Effector memory CD4-positive, alpha-beta T cell (primary cell): ENCODE measurements around the gene PROKR1.

Experiments used
- DNase-seq, 3 donors: peaks; one replicate each; pipeline ENCODE4 v3.0.0-alpha.2; 2020
- H3K27ac ChIP-seq: 2 replicates; pipeline ENCODE4 v1.7.0; 2013; ENCODE audit warnings: mild to moderate bottlenecking, low read length, moderate library complexity; ENCODE audit not compliant: insufficient read depth, poor library complexity, severe bottlenecking
- H3K27me3 ChIP-seq: replicated peaks from 2 replicates; pipeline ENCODE4 v1.7.0; 2013; ENCODE audit warnings: mild to moderate bottlenecking, low read length; ENCODE audit not compliant: insufficient read depth, control insufficient read depth, poor library complexity, severe bottlenecking
- H3K36me3 ChIP-seq: 2 replicates; pipeline ENCODE4 v1.7.0; 2013; ENCODE audit warnings: mild to moderate bottlenecking, low read length, moderate library complexity; ENCODE audit not compliant: control insufficient read depth, insufficient read depth
- H3K4me1 ChIP-seq: 2 replicates; pipeline ENCODE4 v1.7.0; 2013; ENCODE audit warnings: low read length, mild to moderate bottlenecking; ENCODE audit not compliant: control insufficient read depth, insufficient read depth, poor library complexity, severe bottlenecking
- H3K4me3 ChIP-seq: 2 replicates; pipeline ENCODE4 v1.7.0; 2013; ENCODE audit warnings: low read length, low read depth, mild to moderate bottlenecking; ENCODE audit not compliant: insufficient read depth, poor library complexity, severe bottlenecking
- H3K9me3 ChIP-seq: 2 replicates; pipeline ENCODE4 v1.7.0; 2013; ENCODE audit warnings: mild to moderate bottlenecking, low read length, moderate library complexity; ENCODE audit not compliant: control insufficient read depth

Gene PROKR1

GRCh38 chr2:68612765-68613519 is 30.4 kb upstream of the PROKR1 start:
- H3K36me3 ChIP-seq = no peaks in the 10 kb centered on the region

DNA sequence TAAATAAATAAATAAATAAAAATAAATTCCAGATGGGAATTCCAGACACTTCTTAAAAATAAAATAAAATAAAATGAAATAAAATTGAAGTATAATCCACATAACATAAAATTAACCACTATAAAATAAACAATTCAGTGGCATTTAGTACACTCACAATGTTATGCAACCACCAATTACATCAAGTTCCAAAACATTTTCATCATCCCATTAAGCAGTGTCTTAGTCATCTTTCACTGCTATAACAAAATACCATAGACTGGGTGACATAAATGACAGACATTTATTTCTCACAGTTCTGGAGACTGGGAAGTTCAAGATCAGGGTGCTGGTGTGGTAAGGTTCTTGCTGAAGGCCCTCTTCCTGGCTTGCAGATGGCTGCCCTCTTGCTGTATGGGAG is 22.6 kb upstream of the PROKR1 start:
- no peak overlapping the region for H3K27ac ChIP-seq
- no peaks in the 10 kb centered on the region for H3K27me3 ChIP-seq
- H3K4me1 ChIP-seq = no peaks in the 10 kb centered on the region
- DNase-seq = no peak
- no peaks in the 10 kb centered on the region for H3K9me3 ChIP-seq
- no peak overlapping the region for H3K4me3 ChIP-seq
- no peaks in the 10 kb centered on the region for H3K36me3 ChIP-seq

More at GRCh38 chr2:68612765-68613519, 30.4 kb upstream of the PROKR1 start:
- Histone ChIP-seq H3K27ac (no peak overlapping the region), H3K27me3 (no peaks in the 10 kb centered on the region), H3K4me3 (no peak overlapping the region), H3K4me1 (no peaks in the 10 kb centered on the region), H3K9me3 (no peaks in the 10 kb centered on the region)
- DNase-seq = no peak

- Histone ChIP-seq H3K4me3 (no peak overlapping the region), H3K27ac (no peak overlapping the region), H3K27me3 (no peaks in the 10 kb centered on the region), H3K36me3 (no peaks in the 10 kb centered on the region), H3K9me3 (no peaks in the 10 kb centered on the region), H3K4me1 (no peaks in the 10 kb centered on the region)
- no peak for DNase-seq
Measured at GRCh38 chr2:68623820-68624219, 19.6 kb upstream of the PROKR1 start.

- DNase-seq = no peak
- Histone ChIP-seq H3K27ac (no peak overlapping the region), H3K4me1 (no peaks in the 10 kb centered on the region), H3K9me3 (no peaks in the 10 kb centered on the region), H3K4me3 (no peak overlapping the region), H3K36me3 (no peaks in the 10 kb centered on the region), H3K27me3 (no peaks in the 10 kb centered on the region)
Measured at GRCh38 chr2:68627615-68628014, 15.8 kb upstream of the PROKR1 start.

DNA sequence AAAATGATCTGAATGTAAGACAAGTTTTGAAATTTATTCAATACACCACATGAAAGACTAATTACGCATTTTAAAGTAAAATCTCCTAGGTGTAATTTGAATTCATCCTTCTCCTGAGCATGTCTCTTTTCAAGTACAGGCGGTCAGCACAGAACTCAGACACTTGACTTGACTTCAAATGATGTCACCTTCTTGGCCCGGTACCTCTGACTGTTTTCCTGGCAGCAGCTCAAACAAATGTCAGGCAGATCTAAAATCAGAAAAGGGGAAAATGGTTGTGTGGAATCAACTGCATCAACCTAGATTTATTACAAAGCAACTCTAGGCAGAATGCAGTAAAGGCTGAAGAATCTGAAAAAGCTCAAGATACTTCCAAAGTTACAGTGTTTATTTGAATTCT is 11.4 kb upstream of the PROKR1 start:
- Histone ChIP-seq H3K4me3 (no peak overlapping the region), H3K27ac (no peak overlapping the region), H3K9me3 (no peaks in the 10 kb centered on the region), H3K36me3 (no peaks in the 10 kb centered on the region), H3K27me3 (no peaks in the 10 kb centered on the region), H3K4me1 (no peaks in the 10 kb centered on the region)
- DNase-seq = no peak

- no peak for DNase-seq
- Histone ChIP-seq H3K27me3 (no peaks in the 10 kb centered on the region), H3K27ac (no peak overlapping the region), H3K4me1 (no peaks in the 10 kb centered on the region), H3K36me3 (no peaks in the 10 kb centered on the region), H3K9me3 (no peaks in the 10 kb centered on the region), H3K4me3 (no peak overlapping the region)
Measured at GRCh38 chr2:68637047-68637446, 6.3 kb upstream of the PROKR1 start.

GRCh38 chr2:68643874-68644485 is 601 bp downstream of the PROKR1 start:
- Histone ChIP-seq H3K27me3 (peaks cover 27% of the 10 kb centered on the region), H3K36me3 (no peaks in the 10 kb centered on the region), H3K4me1 (peaks cover 9% of the 10 kb centered on the region), H3K4me3 (peak overlapping the region; percentile 43), H3K27ac (no peak overlapping the region), H3K9me3 (no peaks in the 10 kb centered on the region)
- no peak for DNase-seq

DNA sequence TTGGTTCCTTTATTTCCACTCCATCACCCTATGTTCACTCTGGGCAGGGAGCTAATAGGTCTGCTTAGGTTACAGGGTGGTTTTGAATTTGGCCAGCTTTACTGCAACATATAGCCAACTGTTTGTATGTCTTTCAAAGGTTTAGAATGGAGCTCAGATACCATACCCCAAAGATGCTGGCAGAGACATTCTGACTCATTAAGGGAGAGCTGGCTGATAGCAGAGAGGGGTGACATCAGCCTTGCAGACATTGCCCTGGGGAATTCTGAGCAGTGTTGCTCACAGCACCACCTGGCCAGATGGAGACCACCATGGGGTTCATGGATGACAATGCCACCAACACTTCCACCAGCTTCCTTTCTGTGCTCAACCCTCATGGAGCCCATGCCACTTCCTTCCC is 2.1 kb downstream of the PROKR1 start:
- DNase-seq = no peak
- Histone ChIP-seq H3K36me3 (no peaks in the 10 kb centered on the region), H3K4me3 (no peak overlapping the region), H3K27me3 (peaks cover 27% of the 10 kb centered on the region), H3K4me1 (peaks cover 9% of the 10 kb centered on the region), H3K9me3 (no peaks in the 10 kb centered on the region), H3K27ac (no peak overlapping the region)

DNA sequence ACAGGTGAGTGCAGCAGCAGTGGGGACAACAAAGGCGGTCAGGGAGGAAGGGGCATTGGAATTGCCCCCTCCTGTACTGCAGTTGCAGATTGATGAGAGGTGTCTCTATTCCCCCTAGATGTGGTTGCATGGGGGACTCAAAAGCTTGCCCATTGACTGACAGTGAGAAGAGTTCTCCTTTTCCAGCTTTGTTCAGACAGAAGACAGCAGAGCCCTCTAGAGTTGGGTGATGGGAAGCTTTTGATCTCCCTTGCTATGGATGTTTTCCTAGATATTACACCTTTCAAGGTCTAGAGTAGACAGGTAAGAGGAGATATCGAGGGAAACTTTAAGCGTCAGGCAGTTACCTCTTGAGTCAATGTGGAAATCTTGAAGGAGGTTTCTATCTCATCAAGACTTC is 2.9 kb downstream of the PROKR1 start:
- H3K4me3 ChIP-seq = no peak overlapping the region
- H3K27me3 ChIP-seq = peaks cover 27% of the 10 kb centered on the region

GRCh38 chr2:68650645-68651044 is 7.3 kb downstream of the PROKR1 start:
- H3K27ac ChIP-seq = no peak overlapping the region
- DNase-seq = no peak
- no peak overlapping the region for H3K4me3 ChIP-seq
- no peaks in the 10 kb centered on the region for H3K9me3 ChIP-seq
- H3K27me3 ChIP-seq = peaks cover 4% of the 10 kb centered on the region
- no peaks in the 10 kb centered on the region for H3K36me3 ChIP-seq
- H3K4me1 ChIP-seq = peaks cover 13% of the 10 kb centered on the region

More for the DNA sequence above, 2.9 kb downstream of the PROKR1 start:
- H3K36me3 ChIP-seq = no peaks in the 10 kb centered on the region
- H3K9me3 ChIP-seq = no peaks in the 10 kb centered on the region
- DNase-seq = no peak
- H3K27ac ChIP-seq = no peak overlapping the region
- H3K4me1 ChIP-seq = peaks cover 9% of the 10 kb centered on the region
